ENCODE results near the gene NCKAP5.

DNA sequence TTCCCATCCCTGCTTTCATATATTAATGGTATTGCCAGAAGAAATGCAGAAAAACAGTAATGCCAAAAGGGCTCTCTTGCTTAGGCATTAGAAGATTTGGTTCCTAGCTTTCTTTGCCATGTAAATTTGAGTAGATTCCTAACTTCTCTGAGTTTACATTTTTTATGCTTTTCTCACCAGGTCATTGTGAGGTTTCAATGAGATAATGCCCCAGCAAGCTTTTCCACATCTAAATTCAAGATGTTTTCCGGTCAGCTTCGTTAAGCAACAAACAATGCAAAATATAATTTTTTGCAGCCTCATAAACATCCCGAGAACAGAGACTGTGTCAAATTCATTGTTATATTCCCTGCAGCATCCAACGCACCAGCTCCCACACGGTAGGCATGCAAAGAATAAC lies 44.9 kb downstream of the NCKAP5 start:
- TF ChIP-seq, protein P1, sequence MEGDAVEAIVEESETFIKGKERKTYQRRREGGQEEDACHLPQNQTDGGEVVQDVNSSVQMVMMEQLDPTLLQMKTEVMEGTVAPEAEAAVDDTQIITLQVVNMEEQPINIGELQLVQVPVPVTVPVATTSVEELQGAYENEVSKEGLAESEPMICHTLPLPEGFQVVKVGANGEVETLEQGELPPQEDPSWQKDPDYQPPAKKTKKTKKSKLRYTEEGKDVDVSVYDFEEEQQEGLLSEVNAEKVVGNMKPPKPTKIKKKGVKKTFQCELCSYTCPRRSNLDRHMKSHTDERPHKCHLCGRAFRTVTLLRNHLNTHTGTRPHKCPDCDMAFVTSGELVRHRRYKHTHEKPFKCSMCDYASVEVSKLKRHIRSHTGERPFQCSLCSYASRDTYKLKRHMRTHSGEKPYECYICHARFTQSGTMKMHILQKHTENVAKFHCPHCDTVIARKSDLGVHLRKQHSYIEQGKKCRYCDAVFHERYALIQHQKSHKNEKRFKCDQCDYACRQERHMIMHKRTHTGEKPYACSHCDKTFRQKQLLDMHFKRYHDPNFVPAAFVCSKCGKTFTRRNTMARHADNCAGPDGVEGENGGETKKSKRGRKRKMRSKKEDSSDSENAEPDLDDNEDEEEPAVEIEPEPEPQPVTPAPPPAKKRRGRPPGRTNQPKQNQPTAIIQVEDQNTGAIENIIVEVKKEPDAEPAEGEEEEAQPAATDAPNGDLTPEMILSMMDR (IDR thresholded peaks at IDR 0.05): no peak
- TF ChIP-seq POLR2A (IDR thresholded peaks at IDR 0.05): no peak
